ENCODE measurements around the gene HNRNPH2.

DNA sequence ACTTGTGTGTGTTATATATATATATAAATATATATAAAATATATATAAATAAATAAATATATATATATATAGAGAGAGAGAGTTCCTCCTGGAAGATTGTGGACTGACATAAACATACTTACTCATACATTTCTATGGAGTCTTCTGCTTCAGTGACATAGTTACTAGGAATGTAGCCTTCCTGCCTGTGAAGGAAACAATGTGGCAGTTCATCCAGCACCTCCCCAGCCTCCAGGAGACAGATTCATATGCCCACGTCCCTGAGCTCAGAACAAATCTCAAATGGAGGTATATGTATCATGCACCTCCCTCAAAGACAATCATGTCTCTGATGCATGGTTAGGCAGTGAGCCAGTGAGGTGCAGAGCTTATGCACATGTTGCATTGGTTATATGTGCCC, 48.1 kb upstream of the HNRNPH2 start:
- TF ChIP-seq EZH2phosphoT487 (IDR thresholded peaks at IDR 0.05; ENCODE audit: low read length) (no peak), CTCF (IDR thresholded peaks at IDR 0.05; ENCODE audit: low read length) (no peak)

Data from MM.1S (cell line).